Heart left ventricle (tissue), 16 donors: Measurements from ENCODE around the gene BTG1. TPM values are rescaled to one million over a fixed set of nuclear protein-coding genes. Genes with fewer than 3 reads are reported as not detected.

Experiments
- ATAC-seq, 4 donors: fragments of 200-7000 bp; cut with Tn5 transposase; one replicate each; pipeline ENCODE4 v1.9.1; 2020 to 2022; ENCODE audit warnings: moderate library complexity in 4 of 4, mild to moderate bottlenecking in 3 of 4, moderate number of reproducible peaks in 1 of 4
- DNase-seq, 5 donors: peaks; one replicate each; pipeline ENCODE4 v3.0.0-alpha.2; 2020
- H3K27ac ChIP-seq, 12 donors: fragments of 200-600 bp; sonication (generic) in 4 of 12; one replicate each; pipeline versions ENCODE4 v1.5.0 to v1.8.0; 2016 to 2022; ENCODE audit warnings: mild to moderate bottlenecking in 2 of 12
- H3K27me3 ChIP-seq, 9 donors: fragments of 200-600 bp; sonication (generic) in 2 of 9; one replicate each; pipeline versions ENCODE4 v1.5.1 to v1.8.0; 2016 to 2022; ENCODE audit warnings: mild to moderate bottlenecking in 3 of 9
- H3K36me3 ChIP-seq, 9 donors: fragments of 200-600 bp; sonication (generic) in 2 of 9; one replicate each; pipeline versions ENCODE4 v1.5.0 to v1.8.0; 2018 to 2022; ENCODE audit warnings: mild to moderate bottlenecking in 2 of 9
- H3K4me1 ChIP-seq, 12 donors: fragments of 200-600 bp; sonication (generic) in 4 of 12; one replicate each; pipeline versions ENCODE4 v1.5.0 to v1.8.0; 2016 to 2022; ENCODE audit warnings: mild to moderate bottlenecking in 3 of 12
- H3K4me3 ChIP-seq, 12 donors: fragments of 200-600 bp; sonication (generic) in 4 of 12; one replicate each; pipeline versions ENCODE4 v1.5.0 to v1.8.0; 2017 to 2022; ENCODE audit warnings: mild to moderate bottlenecking in 9 of 12, moderate library complexity in 4 of 12
- H3K9me3 ChIP-seq, 12 donors: fragments of 200-600 bp; sonication (generic) in 4 of 12; one replicate each; pipeline versions ENCODE4 v1.5.0 to v1.8.0; 2016 to 2022; ENCODE audit warnings: mild to moderate bottlenecking in 1 of 12
- POLR2A ChIP-seq, 2 donors: fragments of 450-650 bp; IDR thresholded peaks; one replicate each; pipeline ENCODE4 v1.6.1; 2017; ENCODE audit warnings: antibody characterized with exemption in 2 of 2, mild to moderate bottlenecking in 2 of 2, moderate library complexity in 2 of 2
- WGBS, 4 donors: extraction: QIAGEN DNeasy Blood & Tissue Kit in 2 of 4; methylation state at CpG; one replicate each; pipeline versions ENCODE4 v1.1.5 to v1.1.7; 2013 to 2018; 5-methylcytosine and 5-hydroxymethylcytosine counted together
- intact Hi-C, 10 donors: fragments of 100-400 bp; cut with DNase I; formaldehyde crosslinking; loops; one replicate each; pipeline versions ENCODE4 v1.11.1 to v1.14.2; 2022
- polyA plus RNA-seq, 2 donors: library from polyadenylated mRNA; stranded (reverse); fragments of 200-250 nt; gene quantifications; one replicate each; pipeline ENCODE4 v1.2.3, GENCODE V29; 2013
- total RNA-seq, 9 donors: library from RNA; depleted of rRNA in 2 of 9; stranded (reverse); fragments of >200 nt in 2 of 9; fragmentation: NEBNext Ultra II Directional in 3 of 9; extraction: Animal tissue kit (Norgen Biotek cat#: 25700) in 3 of 9; gene quantifications; one replicate each; pipeline versions ENCODE4 v1.1.0 to v1.2.4, GENCODE V29; 2016 to 2023
- TF ChIP-seq, protein P1 (sequence below), 12 donors: fragments of 200-600 bp; sonication (generic) in 4 of 12; IDR thresholded peaks; one replicate each; pipeline versions ENCODE4 v1.5.0 to v1.8.0; 2018 to 2022; ENCODE audit warnings: antibody characterized with exemption in 12 of 12, mild to moderate bottlenecking in 5 of 12
- donor health status: ischemic (EF 13 %, LVEDD 7.1; RV severe dilation, severe dysfunction).
- donor health status: healthy with polysubstance abuse.
- donor health status: DM: no; HTN: yes; CAD: no.
- donor health status: DM: no; HTN: no; CAD: no.
- donor health status: ischemic (EF 25% LVEDD 6.9; RV normal size, moderate dysfunction).
- donor health status: ischemic (EF 25% LVEDD 5.7; RV mildly dilated, moderate dysfunction).
- donor health status: healthy.
- donor health status: DM: yes; HTN: yes; CAD: no.
- donor health status: ischemic (EF 35%, LVEDD 5.7; RV mildly dilated, moderate dysfunction).
- donor health status: nonischemic (EF 11% LVEDD 7.7; RV severe dilation, severe dysfunction).
- donor health status: DM: yes; HTN: yes; CAD: no.
- donor health status: PGD.
- donor health status: ischemic (EF 29% LVEDD 5.4; RV normal size, mild dysfunction).
- donor health status: nonischemic (EF 23%, LVEDD 6.1; RV moderate dilation, normal function).

The BTG1 gene
- total and polyA plus RNA-seq, 11 donors: 20.5 to 120 (median 56.3) TPM

DNA sequence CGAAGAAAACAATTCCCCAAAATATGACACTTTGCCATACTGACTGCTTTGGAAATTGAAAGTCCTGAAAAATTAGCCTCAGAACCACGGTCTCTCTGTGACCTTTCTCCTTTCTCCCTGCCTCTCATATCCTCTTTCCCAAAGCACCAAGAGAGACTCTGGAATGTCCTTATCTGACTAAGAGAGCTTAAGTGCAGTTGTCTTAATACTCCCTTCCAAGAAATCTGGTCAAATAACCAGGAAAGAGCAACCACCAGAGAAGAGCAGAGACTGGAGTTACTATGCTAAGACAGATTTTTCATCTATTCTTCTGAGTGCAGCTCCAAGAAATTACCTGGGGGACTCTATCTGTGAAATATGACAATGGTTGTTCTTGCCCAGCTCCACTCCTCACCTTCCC lies 10.5 kb upstream of the BTG1 start:
- no peak overlapping the region for H3K4me3 ChIP-seq
- DNase-seq (no peak), ATAC-seq (no peak)
- no peak for TF ChIP-seq POLR2A (IDR thresholded peaks at IDR 0.05)
- TF ChIP-seq, protein P1, sequence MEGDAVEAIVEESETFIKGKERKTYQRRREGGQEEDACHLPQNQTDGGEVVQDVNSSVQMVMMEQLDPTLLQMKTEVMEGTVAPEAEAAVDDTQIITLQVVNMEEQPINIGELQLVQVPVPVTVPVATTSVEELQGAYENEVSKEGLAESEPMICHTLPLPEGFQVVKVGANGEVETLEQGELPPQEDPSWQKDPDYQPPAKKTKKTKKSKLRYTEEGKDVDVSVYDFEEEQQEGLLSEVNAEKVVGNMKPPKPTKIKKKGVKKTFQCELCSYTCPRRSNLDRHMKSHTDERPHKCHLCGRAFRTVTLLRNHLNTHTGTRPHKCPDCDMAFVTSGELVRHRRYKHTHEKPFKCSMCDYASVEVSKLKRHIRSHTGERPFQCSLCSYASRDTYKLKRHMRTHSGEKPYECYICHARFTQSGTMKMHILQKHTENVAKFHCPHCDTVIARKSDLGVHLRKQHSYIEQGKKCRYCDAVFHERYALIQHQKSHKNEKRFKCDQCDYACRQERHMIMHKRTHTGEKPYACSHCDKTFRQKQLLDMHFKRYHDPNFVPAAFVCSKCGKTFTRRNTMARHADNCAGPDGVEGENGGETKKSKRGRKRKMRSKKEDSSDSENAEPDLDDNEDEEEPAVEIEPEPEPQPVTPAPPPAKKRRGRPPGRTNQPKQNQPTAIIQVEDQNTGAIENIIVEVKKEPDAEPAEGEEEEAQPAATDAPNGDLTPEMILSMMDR (IDR thresholded peaks at IDR 0.05): no peak
- no peaks in the 10 kb centered on the region for H3K36me3 ChIP-seq
- 77 to 87% (median 82%) methylated on average over 2 of the region's 2 CpGs for WGBS, 4 donors
- intact Hi-C loops: no loop called here
- H3K4me1 ChIP-seq: peaks cover 0 to 47% (median 0%) of the 10 kb centered on the region in 12 donors
- H3K9me3 ChIP-seq: no peaks in the 10 kb centered on the region
- no peaks in the 10 kb centered on the region for H3K27me3 ChIP-seq
- H3K27ac ChIP-seq: no peak overlapping the region

DNA sequence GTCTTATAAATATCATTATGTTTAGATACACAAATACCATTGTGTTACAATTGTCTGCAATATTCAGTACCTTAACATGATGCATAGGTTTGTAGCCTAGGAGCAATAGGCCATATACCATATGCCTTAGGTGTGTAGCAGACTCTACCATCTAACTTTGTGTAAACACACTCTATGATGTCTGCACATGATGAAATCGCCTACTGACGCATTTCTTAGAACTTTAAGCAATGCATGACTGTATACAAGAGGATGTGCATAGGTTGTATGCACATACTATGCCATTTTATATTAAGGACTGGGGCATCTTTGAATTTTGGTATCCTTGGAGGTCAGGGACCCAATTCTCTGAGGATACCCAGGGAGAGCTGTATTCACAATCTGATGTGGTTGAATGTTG lies 10.1 kb upstream of the BTG1 start:
- ATAC-seq (no peak), DNase-seq (no peak)
- Histone ChIP-seq H3K4me1 (peaks cover 0 to 47% (median 0%) of the 10 kb centered on the region in 12 donors), H3K27ac (no peak overlapping the region), H3K36me3 (no peaks in the 10 kb centered on the region), H3K27me3 (no peaks in the 10 kb centered on the region), H3K4me3 (no peak overlapping the region), H3K9me3 (no peaks in the 10 kb centered on the region)
- 96 to 100% (median 98%) methylated on average over 2 of the region's 2 CpGs for WGBS, 4 donors
- no peak for TF ChIP-seq POLR2A (IDR thresholded peaks at IDR 0.05)
- TF ChIP-seq, protein P1 (IDR thresholded peaks at IDR 0.05): no peak
- intact Hi-C loops: no loop called here

DNA sequence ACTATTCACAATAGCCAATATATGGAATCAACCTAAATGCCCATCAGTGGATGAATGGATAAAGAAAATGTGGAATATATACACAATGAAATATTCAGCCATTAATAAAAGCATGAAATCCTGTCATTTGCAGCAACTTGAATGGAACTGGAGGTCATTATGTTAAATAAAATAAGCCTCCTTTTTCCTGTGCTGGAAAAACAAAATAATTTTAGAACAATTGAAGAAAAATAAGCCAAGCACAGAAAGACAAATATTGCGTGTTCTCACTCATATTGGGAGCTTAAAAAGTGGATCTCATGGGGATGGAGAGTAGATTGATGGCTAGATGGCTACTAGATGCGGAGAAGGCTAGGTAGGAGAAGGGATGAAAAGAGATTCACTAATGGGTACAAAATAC lies 6.3 kb upstream of the BTG1 start:
- intact Hi-C loops: loop anchor here in 1 of 10 donors (5.0 kb wide), 1 partner anchor 420 kb away; no protein-coding TSS in a partner anchor
- Histone ChIP-seq H3K4me1 (peaks cover 0 to 33% (median under 1%) of the 10 kb centered on the region in 12 donors), H3K27me3 (no peaks in the 10 kb centered on the region), H3K4me3 (no peak overlapping the region), H3K36me3 (no peaks in the 10 kb centered on the region), H3K27ac (no peak overlapping the region), H3K9me3 (no peaks in the 10 kb centered on the region)
- WGBS, 4 donors: 86 to 89% (median 87%) methylated on average over 2 of the region's 2 CpGs
- ATAC-seq (no peak), DNase-seq (no peak)
- TF ChIP-seq, protein P1 (IDR thresholded peaks at IDR 0.05): no peak
- TF ChIP-seq POLR2A (IDR thresholded peaks at IDR 0.05): no peak

DNA sequence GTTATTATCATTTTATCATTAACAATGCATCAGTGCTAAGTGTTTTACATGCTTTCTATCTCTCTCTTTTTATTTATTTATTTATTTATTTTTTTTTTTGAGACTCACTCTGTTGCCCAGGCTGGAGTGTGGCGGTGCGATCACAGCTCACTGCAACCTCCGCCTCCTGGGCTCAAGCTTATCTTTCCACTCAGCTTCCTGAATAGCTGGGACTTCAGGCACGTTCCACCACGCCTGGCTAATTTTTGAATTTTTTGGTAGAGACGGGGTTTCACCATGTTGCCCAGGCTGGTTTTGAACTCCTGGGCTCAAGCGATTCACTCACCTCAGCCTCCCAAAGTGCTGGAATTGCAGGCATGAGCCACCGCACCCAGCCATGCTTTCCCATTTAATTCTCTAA lies 3.9 kb upstream of the BTG1 start:
- H3K4me3 ChIP-seq: no peak overlapping the region
- H3K4me1 ChIP-seq: peaks cover 0 to 25% (median 2%) of the 10 kb centered on the region in 12 donors
- intact Hi-C loops: loop anchor here in 8 of 10 donors (5.0 to 10.0 kb wide), 16 partner anchors 68 to 767 kb away; no protein-coding TSS in a partner anchor
- no peak for TF ChIP-seq POLR2A (IDR thresholded peaks at IDR 0.05)
- TF ChIP-seq, protein P1 (IDR thresholded peaks at IDR 0.05): no peak
- no peaks in the 10 kb centered on the region for H3K27me3 ChIP-seq
- WGBS, 4 donors: 95 to 98% (median 96%) methylated on average over 8 of the region's 8 CpGs
- no peak overlapping the region for H3K27ac ChIP-seq
- ATAC-seq: no peak
- DNase-seq: no peak
- no peaks in the 10 kb centered on the region for H3K9me3 ChIP-seq
- H3K36me3 ChIP-seq: no peaks in the 10 kb centered on the region
